ENCODE data around the gene TSPAN19. TPM values are rescaled to one million over a fixed set of nuclear protein-coding genes. Genes with fewer than 3 reads are reported as not detected.

The TSPAN19 gene
- total RNA-seq, 2 experiments from 2014 or later, result not detected

Other genes starting within 250 kb of the TSPAN19 start
- under 1 TPM in 1 of 2 experiments, not detected in 1; 0.30 TPM for gene SLC6A15, start 123.5 kb downstream of the TSPAN19 start, total RNA-seq
- not detected for gene LRRIQ1, start 74 bp upstream of the TSPAN19 start, total RNA-seq
- gene ALX1, start 243.9 kb upstream of the TSPAN19 start, total RNA-seq, result not detected

Data from activated naive CD4-positive, alpha-beta T cell treated with anti-CD3 and anti-CD28 coated beads for 36 hours (primary cell).